Caki2 (cell line): ENCODE measurements around the gene NEURL1. TPM values are rescaled to one million over a fixed set of nuclear protein-coding genes. Genes with fewer than 3 reads are reported as not detected.

Experiments
- DNase-seq: peaks from one replicate; pipeline ENCODE4 v3.0.0-alpha.2; 2015; ENCODE audit warnings: low read depth
- in situ Hi-C: cut with HindIII; loops from 2 replicates; pipeline ENCODE4 v1.10.0; 2016; ENCODE audit warnings: low sequenced_read_pairs, low pct_unique_long_range_greater_than_20kb, mixed read lengths
- total RNA-seq: library from RNA; depleted of rRNA; stranded (reverse); fragments of >200 nt; shearing (Covaris generic); gene quantifications from 2 replicates; pipeline ENCODE4 v1.2.3, GENCODE V29; 2014; ENCODE audit warnings: low replicate concordance; rRNA removed

Gene NEURL1
- not detected in 2 replicates for total RNA-seq

- DNase-seq: no peak
- in situ Hi-C loops: no loop called here
Observed at GRCh38 chr10:103493362-103493915, at the start of gene NEURL1. Gene NEURL1, plus strand, starts transcription at chr10:103493705. Its CDS starts 683 bp downstream, at chr10:103494388.

DNA sequence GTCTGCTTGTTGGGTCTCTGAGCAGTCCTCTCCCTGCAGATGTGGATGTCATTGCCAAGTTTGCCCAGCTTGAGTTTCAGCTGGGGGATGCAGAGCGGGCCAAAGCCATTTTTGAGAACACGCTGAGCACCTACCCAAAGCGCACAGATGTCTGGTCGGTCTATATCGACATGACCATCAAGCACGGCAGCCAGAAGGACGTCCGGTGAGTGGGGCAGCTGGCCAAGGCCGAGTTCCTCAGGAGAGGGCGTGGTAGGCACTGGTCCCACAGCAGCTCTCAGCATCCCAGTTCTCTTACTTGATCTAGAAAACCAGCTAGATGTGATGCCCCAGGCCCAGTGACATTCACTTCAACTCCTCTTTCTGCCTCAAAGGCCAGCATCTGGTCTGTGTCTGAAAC lies 49.0 kb upstream of the NEURL1 start:
- in situ Hi-C loops: no loop called here
- no peak for DNase-seq

DNA sequence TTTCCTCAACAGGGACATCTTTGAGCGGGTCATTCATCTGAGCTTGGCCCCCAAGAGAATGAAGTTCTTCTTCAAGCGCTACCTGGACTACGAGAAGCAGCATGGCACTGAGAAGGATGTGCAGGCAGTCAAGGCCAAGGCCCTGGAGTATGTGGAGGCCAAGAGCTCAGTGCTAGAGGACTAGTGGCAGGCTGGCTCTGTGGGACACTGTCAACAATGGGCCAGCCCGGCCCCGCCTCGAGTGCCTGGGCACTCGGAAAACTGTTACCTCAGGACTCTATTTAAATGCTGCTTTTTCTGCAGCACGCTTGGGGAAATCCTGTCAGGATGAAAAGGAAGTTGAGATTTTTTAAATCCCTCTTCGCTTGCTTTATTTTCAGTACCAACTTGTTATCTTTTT lies 48.1 kb upstream of the NEURL1 start:
- in situ Hi-C loops: no loop called here
- DNase-seq: no peak

- no peak for DNase-seq
- in situ Hi-C loops: no loop called here
Observed at GRCh38 chr10:103445767-103446567, 47.5 kb upstream of the NEURL1 start.

- in situ Hi-C loops: no loop called here
- no peak for DNase-seq
Observed at GRCh38 chr10:103447187-103447586, 46.3 kb upstream of the NEURL1 start.

DNA sequence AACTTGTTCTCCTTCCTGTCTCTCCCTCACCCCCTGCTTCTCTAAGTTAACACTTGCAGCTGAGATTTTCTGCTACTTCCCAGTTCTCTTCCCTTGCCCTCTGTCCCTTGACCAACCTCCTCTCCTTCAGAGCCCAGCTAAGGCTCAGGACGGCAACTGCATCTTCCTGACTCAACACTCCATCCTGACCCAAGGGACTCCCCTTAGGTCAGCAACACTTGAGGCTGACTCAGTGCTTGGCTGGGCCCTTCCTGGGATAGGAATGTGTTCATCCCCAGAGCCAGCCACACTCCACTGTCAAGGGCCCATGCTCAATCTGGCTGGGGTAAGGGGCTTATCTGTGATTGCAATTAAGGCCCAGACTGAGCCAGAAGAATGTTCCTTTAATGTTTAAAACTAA lies 44.8 kb upstream of the NEURL1 start:
- in situ Hi-C loops: no loop called here
- DNase-seq: no peak

DNA sequence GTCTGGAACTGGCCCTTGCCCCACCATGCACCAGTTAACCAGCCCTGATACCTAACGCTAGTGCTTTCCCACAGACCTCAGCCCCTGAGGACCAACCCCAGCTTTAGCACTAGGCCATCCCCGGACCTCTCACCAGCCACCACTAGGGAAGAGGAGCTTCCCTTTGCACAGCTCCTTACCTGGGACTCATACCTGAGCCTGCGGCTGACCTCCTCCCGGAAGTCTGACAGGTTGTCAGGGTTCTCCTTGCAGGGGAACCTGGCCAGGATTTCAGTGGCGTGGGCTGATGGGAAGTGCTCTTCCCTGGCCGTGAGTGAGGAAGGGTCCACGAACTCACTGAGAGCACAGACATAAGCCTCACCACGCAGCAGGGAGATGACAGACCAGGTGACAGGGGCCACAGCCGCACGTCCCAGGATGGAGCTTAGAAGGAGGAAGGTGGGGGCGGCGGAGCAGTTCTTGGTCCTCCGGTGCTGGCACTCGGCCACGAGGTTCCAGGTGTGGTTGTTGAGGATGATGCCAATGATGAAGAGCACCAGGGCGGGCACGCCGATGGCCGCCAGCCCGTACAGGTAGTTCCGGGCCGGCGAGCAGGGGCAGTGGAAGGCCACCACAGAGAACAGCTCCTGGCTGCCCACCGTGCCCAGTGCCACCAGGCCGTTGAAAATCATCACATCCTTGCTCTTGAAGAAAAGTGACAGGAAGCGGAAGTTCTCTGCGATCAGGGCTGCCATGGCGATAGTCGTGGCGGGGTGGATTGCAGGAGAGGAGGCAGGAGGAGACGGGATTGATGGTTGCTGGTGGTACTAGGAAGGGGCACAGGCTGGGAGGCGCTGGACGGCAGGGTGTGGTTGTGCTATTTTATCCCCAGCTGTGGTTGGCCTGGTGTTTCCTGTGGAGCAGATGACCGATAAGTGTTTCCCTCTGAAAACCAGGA lies 44.0 kb upstream of the NEURL1 start:
- in situ Hi-C loops: no loop called here
- DNase-seq: no peak

DNA sequence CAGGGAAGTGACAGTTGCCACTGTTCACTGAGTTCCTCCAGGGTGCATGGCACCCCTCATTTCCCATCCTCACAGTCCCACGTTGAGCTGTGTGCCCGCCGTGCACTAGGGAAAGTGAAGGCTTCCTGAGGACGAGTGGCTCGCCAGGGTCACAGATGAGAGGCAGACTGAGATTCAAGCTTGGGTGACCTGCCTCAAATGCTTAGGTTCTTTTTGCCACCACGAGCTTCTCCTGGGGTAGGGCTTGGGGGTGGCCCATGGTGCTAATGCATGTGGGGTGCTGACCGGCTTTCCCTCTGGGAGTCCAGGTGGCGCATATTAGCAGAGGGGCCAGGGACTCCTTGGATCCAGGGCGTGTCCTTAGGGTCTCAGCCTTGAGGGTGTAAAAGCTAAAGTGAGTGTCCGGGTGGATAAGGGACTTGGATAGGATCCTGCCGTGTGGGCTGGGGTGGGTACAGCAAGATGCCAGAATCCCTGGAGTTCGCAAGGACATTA lies 43.3 kb upstream of the NEURL1 start:
- in situ Hi-C loops: no loop called here

GRCh38 chr10:103451091-103451813 lies 42.3 kb upstream of the NEURL1 start:
- in situ Hi-C loops: no loop called here
- no peak for DNase-seq

More for the DNA sequence above, 43.3 kb upstream of the NEURL1 start:
- DNase-seq: no peak

DNA sequence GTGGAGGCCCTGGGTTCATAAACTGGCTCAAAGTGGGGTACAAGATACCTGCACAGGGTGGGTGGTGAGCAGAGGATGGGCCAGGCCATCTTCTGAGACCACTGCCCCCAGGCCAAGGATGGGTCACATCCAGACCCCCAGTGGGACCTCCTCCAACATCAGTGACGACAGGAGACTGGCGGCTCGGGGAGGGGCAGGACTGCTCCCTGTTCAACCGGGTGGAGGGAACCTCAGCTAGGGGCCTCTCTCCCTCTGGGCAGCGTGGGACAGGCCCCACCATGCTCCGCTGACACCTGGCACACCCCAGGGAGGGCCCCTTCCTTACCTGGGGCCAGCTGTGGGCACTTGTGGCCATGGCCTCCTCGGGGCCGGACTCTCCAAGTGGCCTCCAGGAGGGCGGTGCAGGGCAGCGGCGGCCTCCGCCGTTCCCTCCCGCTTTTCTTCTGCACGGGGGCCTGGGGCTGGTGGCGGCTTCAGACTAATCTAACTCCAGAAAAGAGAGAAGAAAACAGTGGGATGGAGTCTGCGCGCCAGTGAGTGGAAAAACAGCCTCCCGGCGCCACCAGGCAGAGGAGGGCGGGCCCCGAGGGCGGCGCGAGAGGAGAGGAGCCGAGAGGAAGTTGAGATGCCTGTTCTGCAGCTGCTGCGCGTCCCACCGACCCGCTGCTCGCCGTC lies 41.5 kb upstream of the NEURL1 start, which contains the start of gene CALHM2:
Gene CALHM2 (minus strand): TSS at position 540 of the 675 bp plus-strand sequence. CDS start 2,429 bp downstream, outside the sequence.
- in situ Hi-C loops: no loop called here
- peak; percentile 12 for DNase-seq

DNA sequence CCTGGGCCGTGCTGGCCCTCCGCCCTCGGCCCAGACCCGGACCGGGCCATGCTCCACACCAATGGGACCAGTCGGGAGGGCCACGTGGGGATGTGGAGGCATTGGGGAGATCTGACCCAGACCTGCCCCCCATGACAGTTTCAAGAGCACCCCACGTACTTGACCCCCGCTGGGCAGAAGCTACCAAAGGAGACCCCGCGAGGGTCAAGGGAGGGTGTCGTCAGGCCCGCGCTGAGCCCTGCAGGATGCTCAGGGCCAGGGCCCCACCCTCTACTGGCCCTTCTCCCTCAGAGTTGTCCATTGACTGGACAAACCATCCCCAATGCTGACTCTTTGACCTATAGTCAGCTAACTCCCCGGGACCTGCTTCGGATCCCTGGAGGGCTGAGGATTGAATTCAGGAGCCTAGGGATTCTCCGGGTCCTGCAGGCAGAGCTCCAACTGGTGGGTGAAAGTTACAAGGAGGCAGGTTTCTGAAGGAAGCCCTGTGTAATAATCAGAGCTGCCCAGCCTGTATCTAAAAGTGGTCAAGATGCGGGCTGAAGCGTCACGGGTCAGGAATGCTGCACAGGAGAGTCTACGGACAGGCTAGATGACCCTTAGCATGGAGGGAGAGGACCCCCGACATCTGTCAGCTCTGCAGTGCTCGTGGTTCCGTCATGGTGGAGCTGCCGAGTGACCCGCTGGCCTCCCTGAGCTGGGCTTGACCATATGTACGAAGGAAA lies 40.8 kb upstream of the NEURL1 start:
- in situ Hi-C loops: no loop called here
- no peak for DNase-seq

DNA sequence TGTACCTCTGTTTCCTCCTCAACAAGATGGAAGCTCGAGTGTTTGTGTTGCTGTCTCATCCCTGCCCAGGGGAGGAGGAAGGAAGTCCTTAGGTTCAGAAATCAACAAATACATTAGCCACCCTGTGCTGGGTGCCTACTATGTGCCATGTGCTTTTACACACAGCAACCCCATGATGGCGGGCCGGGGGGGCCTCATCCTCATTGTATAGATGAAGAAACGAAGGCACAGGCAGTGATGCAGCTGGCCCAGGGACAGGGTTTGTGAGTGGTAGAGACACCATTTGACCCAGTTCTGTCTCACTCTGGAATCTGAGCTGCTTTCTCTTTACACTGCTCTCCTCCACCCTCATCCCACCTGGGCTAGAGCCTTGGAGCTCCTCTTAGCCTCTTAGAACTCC lies 39.5 kb upstream of the NEURL1 start:
- DNase-seq: no peak
- in situ Hi-C loops: no loop called here

GRCh38 chr10:103455235-103455634 lies 38.3 kb upstream of the NEURL1 start:
- DNase-seq: no peak
- in situ Hi-C loops: no loop called here

- DNase-seq: no peak
- in situ Hi-C loops: no loop called here
Observed at GRCh38 chr10:103456074-103456660, 37.3 kb upstream of the NEURL1 start.

DNA sequence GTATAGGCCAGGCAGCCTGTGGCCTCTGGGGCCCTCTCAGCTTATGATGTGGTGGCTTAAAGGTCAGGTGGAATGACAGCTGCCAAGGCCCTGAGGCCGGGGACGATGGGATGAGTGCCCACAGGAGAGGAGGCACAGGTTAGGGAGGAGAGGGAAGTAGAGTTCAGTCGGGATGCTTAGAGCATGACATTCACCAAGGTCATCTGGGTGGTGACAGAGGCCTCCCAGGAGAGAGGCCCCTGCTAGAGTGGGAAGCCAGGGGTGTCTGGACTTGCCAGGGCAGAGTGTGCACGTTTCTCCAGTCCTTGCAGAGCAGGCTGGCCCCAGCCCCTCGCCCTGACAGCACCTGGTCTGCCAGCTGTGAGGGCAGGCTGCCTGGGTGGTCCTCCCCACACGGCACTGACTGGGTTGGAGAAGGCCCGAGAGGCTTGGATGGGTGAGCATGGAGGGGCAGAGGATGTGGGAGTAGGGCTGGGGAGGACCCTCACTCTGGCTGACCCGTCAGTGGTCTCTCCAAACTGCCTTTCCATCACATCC lies 36.3 kb upstream of the NEURL1 start:
- no peak for DNase-seq
- in situ Hi-C loops: no loop called here

- no peak for DNase-seq
- in situ Hi-C loops: no loop called here
Observed at GRCh38 chr10:103457896-103458583, 35.5 kb upstream of the NEURL1 start.
